NCI-H526 treated with DMSO at 0.1 percent for 48 hours (cell line): ENCODE measurements around the gene SMC6.

ENCODE experiments used
- DNase-seq: peaks from one replicate; lab custom pipeline; 2025; lab: John Stamatoyannopoulos, UW

The SMC6 gene

GRCh38 chr2:17765398-17765797 is 11.8 kb upstream of the SMC6 start:
- DNase-seq = no peak

GRCh38 chr2:17763641-17764333 is 10.2 kb upstream of the SMC6 start:
- DNase-seq = no peak

- no peak for DNase-seq
Observed at GRCh38 chr2:17762451-17762850, 8.8 kb upstream of the SMC6 start.

GRCh38 chr2:17759805-17760204 is 6.2 kb upstream of the SMC6 start:
- DNase-seq = no peak

- DNase-seq = no peak
Observed at GRCh38 chr2:17758118-17758517, 4.5 kb upstream of the SMC6 start.

- peak; percentile 18 for DNase-seq
Observed at GRCh38 chr2:17757321-17757720, 3.7 kb upstream of the SMC6 start.

GRCh38 chr2:17756668-17757067 is 3.1 kb upstream of the SMC6 start:
- no peak for DNase-seq

- DNase-seq = peak; percentile 4
Observed at GRCh38 chr2:17754773-17755425, 1.3 kb upstream of the SMC6 start.

- DNase-seq = peak; percentile 44
Observed at GRCh38 chr2:17752892-17753802, 463 bp downstream of the SMC6 start.

GRCh38 chr2:17752246-17752645 is 1.4 kb downstream of the SMC6 start:
- DNase-seq = no peak

GRCh38 chr2:17749753-17750438 is 3.7 kb downstream of the SMC6 start:
- DNase-seq = no peak

GRCh38 chr2:17748745-17749144 is 4.9 kb downstream of the SMC6 start:
- no peak for DNase-seq

- no peak for DNase-seq
Observed at GRCh38 chr2:17747684-17748452, 5.7 kb downstream of the SMC6 start.

- no peak for DNase-seq
Observed at GRCh38 chr2:17740203-17740602, 13.4 kb downstream of the SMC6 start.

- DNase-seq = no peak
Observed at GRCh38 chr2:17736989-17737388, 16.6 kb downstream of the SMC6 start.

- no peak for DNase-seq
Observed at GRCh38 chr2:17735864-17736263, 17.7 kb downstream of the SMC6 start.

- no peak for DNase-seq
Observed at GRCh38 chr2:17733599-17733998, 20.0 kb downstream of the SMC6 start.

- no peak for DNase-seq
Observed at GRCh38 chr2:17729880-17730279, 23.7 kb downstream of the SMC6 start.

- no peak for DNase-seq
Observed at GRCh38 chr2:17728210-17728609, 25.4 kb downstream of the SMC6 start.

- peak; percentile 13 for DNase-seq
Observed at GRCh38 chr2:17719562-17720371, 33.8 kb downstream of the SMC6 start.

GRCh38 chr2:17718689-17719088 is 34.9 kb downstream of the SMC6 start:
- no peak for DNase-seq
